GM12878 (cell line): ENCODE results near the gene ODC1. TPM values are rescaled to one million over a fixed set of nuclear protein-coding genes. Genes with fewer than 3 reads are reported as not detected.

Experiments
- ATAC-seq: fragments of 200-7000 bp; cut with Tn5 transposase; 3 replicates; pipeline ENCODE4 v1.9.1; 2020; ENCODE audit warnings: mild to moderate bottlenecking, moderate library complexity
- BruUV-seq: library from RNA; stranded (reverse); fragments of 400-500 nt; replicated peaks from 2 replicates; lab custom pipeline; 2021; lab: Mats Ljungman, UMichigan
- CTCF ChIA-PET: fragments of 300-600 bp; sonication (Branson Sonifier 250); formaldehyde crosslinking; extraction: SDS; loops from one replicate; lab custom pipeline; 2021; ENCODE audit warnings: inconsistent platforms; lab: Yijun Ruan, JAX
- POLR2A ChIA-PET: fragments of 350-600 bp; formaldehyde crosslinking; extraction: SDS; loops from one replicate; lab custom pipeline; 2021; ENCODE audit warnings: inconsistent platforms; lab: Charles Lee
- RAD21 ChIA-PET: fragments of 300-600 bp; sonication (Branson Sonifier 250); formaldehyde crosslinking; loops from one replicate; lab custom pipeline; 2023; ENCODE audit warnings: antibody characterized with exemption; ENCODE audit not compliant: unreplicated experiment; lab: Charles Lee
- SMC1A ChIA-PET: fragments of 300-600 bp; sonication (Branson Sonifier 250); formaldehyde crosslinking; loops from one replicate; lab custom pipeline; 2023; ENCODE audit not compliant: unreplicated experiment, uncharacterized antibody; lab: Charles Lee
- DNase-seq: peaks from one replicate; pipeline ENCODE4 v3.0.0-alpha.2; 2011; ENCODE audit warnings: low read depth, low spot score
- FAIRE-seq: peaks from 3 replicates; lab custom pipeline; 2011; peaks lifted over from hg19 to GRCh38; lab: Jason Lieb, UNC
- H2AFZ ChIP-seq: 2 replicates; pipeline ENCODE4 v1.6.0; 2011; ENCODE audit warnings: low read depth, low read length, control low read depth; ENCODE audit not compliant: control insufficient read depth
- H3K27ac ChIP-seq: 2 replicates; pipeline ENCODE4 v1.5.1; 2011; ENCODE audit warnings: control low read depth; ENCODE audit not compliant: control insufficient read depth, insufficient read depth
- H3K27me3 ChIP-seq, 2 experiments: replicated peaks in 1 of 2; 2 replicates each; pipeline versions ENCODE4 v1.6.0 to v1.6.1; 2011; ENCODE audit warnings: low read length in 1 of 2; ENCODE audit not compliant: control insufficient read depth in 2 of 2, insufficient read depth in 2 of 2
- H3K36me3 ChIP-seq, 2 experiments: 2 replicates each; pipeline ENCODE4 v1.5.1; 2011; ENCODE audit warnings: low read length in 1 of 2; ENCODE audit not compliant: control insufficient read depth in 2 of 2, insufficient read depth in 2 of 2
- H3K4me1 ChIP-seq: 2 replicates; pipeline ENCODE4 v1.6.1; 2011; ENCODE audit warnings: mild to moderate bottlenecking, low read length, moderate library complexity, mixed read lengths; ENCODE audit not compliant: control insufficient read depth, insufficient read depth
- H3K4me2 ChIP-seq: 2 replicates; pipeline ENCODE4 v1.6.0; 2011; ENCODE audit warnings: control low read depth; ENCODE audit not compliant: control insufficient read depth, insufficient read depth
- H3K4me3 ChIP-seq: fragments of 200-600 bp; sonication (generic); 2 replicates; pipeline ENCODE4 v1.5.1; 2016
- H3K79me2 ChIP-seq: 2 replicates; pipeline ENCODE4 v1.6.0; 2011; ENCODE audit warnings: low read length; ENCODE audit not compliant: control insufficient read depth, insufficient read depth
- H3K9ac ChIP-seq: 2 replicates; pipeline ENCODE4 v1.8.0; 2011; ENCODE audit warnings: low read length, control low read depth, mixed read lengths; ENCODE audit not compliant: control insufficient read depth, insufficient read depth
- H3K9me3 ChIP-seq: replicated peaks from 3 replicates; pipeline ENCODE4 v1.5.1; 2011; ENCODE audit warnings: mild to moderate bottlenecking, low read length; ENCODE audit not compliant: control insufficient read depth, insufficient read depth
- H4K20me1 ChIP-seq: 2 replicates; pipeline ENCODE4 v1.6.0; 2011; ENCODE audit not compliant: control insufficient read depth, insufficient read depth
- FOXK2 ChIP-seq: fragments of 450-650 bp; IDR thresholded peaks from 2 replicates; pipeline ENCODE4 v1.6.1; 2017; ENCODE audit warnings: mild to moderate bottlenecking, moderate library complexity
- IKZF1 ChIP-seq: fragments of 450-650 bp; conservative IDR thresholded peaks from 2 replicates; pipeline ENCODE4 v1.6.1; 2017; ENCODE audit warnings: antibody characterized with exemption, mild to moderate bottlenecking
- JUNB ChIP-seq: IDR thresholded peaks from 2 replicates; pipeline ENCODE4 v1.6.1; 2016; ENCODE audit warnings: antibody characterized with exemption, mild to moderate bottlenecking
- NR2C1 ChIP-seq: fragments of 450-650 bp; IDR thresholded peaks from 2 replicates; pipeline ENCODE4 v1.6.1; 2017; ENCODE audit warnings: antibody characterized with exemption, mild to moderate bottlenecking, moderate library complexity
- PML ChIP-seq: IDR thresholded peaks from 2 replicates; pipeline ENCODE4 v1.6.1; 2012; ENCODE audit warnings: low read length, inconsistent platforms
- STAT3 ChIP-seq: IDR thresholded peaks from 2 replicates; pipeline ENCODE4 v1.6.1; 2011; ENCODE audit warnings: low read depth, low read length, improper control_type of control experiment
- ZNF274 ChIP-seq: IDR thresholded peaks from one replicate; pipeline ENCODE4 v1.8.0; 2011; ENCODE audit not compliant: insufficient read length, insufficient read depth
- WGBS: methylation state at CpG from one replicate; pipeline ENCODE4 v1.1.6; 2016; ENCODE audit warnings: low lambda C conversion rate; ENCODE audit not compliant: insufficient replicate concordance, insufficient coverage; ENCODE audit errors: missing lambda C conversion rate; 5-methylcytosine and 5-hydroxymethylcytosine counted together
- in situ Hi-C: fragments of 300-500 bp; cut with MboI; formaldehyde crosslinking; loops from 9 replicates; pipeline ENCODE4 v1.14.3; 2018; ENCODE audit warnings: mixed read lengths
- intact Hi-C: fragments of 100-400 bp; cut with micrococcal nuclease; formaldehyde crosslinking; loops from one replicate; pipeline ENCODE4 v1.14.2; 2022; ENCODE audit not compliant: unreplicated experiment
- polyA plus RNA-seq, 11 experiments: library from polyadenylated mRNA; depleted of rRNA in 4 of 11; unstranded in 6 of 11; stranded (reverse) in 5 of 11; fragments of >200 nt; fragmentation: Nextera tagmentation in 4 of 11; fragmentation: Illumina TruSeq in 1 of 11; extraction: Ambion mirVana in 4 of 11; extraction: Trizol in 1 of 11; gene quantifications; 1 replicate in 1 of 11; 2 replicates in 10 of 11; pipeline versions ENCODE4 v1.2.1 to v1.2.3, GENCODE V29; 2011 to 2016; ENCODE audit warnings: inconsistent platforms in 2 of 11, missing spikeins in 2 of 11, low read depth in 1 of 11
- total RNA-seq, 4 experiments: library from RNA; depleted of rRNA in 3 of 4; stranded (reverse); fragments of >200 nt in 3 of 4; fragmentation: Illumina TruSeq in 1 of 4; extraction: Trizol in 1 of 4; gene quantifications; 2 replicates each; pipeline versions ENCODE4 v1.2.1 to v1.2.3, GENCODE V29; 2013 to 2021
- TF ChIP-seq, protein P1 (sequence below): fragments of 450-650 bp; IDR thresholded peaks from 2 replicates; pipeline ENCODE4 v1.6.1; 2017; ENCODE audit warnings: antibody characterized with exemption, mild to moderate bottlenecking, moderate library complexity
- TF ChIP-seq, protein P2 (sequence below): fragments of 450-650 bp; IDR thresholded peaks from 2 replicates; pipeline ENCODE4 v1.6.1; 2017; ENCODE audit warnings: low read depth, mild to moderate bottlenecking, moderate library complexity

Gene ODC1
- total and polyA plus RNA-seq, 10 of the 15 experiments (the other 5 are each of a cell fraction or from before 2014, with no cell fraction given), result 68.5 to 441 (median 340) TPM

DNA sequence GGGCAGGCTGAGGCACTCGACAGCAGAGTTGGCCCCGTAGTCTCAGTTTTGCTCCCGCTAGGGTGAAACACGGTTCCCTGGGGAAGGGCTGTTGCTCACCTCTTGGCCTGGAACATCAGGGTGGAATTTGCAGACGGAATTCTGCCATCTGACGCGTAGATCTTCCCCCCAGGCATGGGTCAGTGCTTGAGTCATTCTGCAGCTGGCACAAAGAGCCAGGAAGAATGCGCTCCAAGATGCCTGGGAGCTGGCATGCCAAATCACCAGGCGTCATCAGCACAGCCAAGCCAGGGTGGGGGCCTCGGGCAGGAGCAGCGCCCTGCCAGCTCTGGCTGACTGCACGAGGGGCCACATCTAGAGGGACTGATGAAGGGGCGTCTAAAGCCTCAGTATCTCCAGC, 42.7 kb downstream of the ODC1 start:
- ChIA-PET SMC1A (interaction anchor here (7.6 kb wide), 1 partner anchor 24 kb away, joined by 112 read pairs; no protein-coding TSS in a partner anchor), RAD21 (interaction anchor here (1.0 to 5.7 kb wide), 4 partner anchors 25 to 276 kb away, joined by 3 to 181 read pairs (median 66); partner anchors contain the start of gene RRM2), POLR2A (interaction anchor here (5.1 kb wide), 1 partner anchor 41 kb away, joined by 60 read pairs; the partner anchor contains the start of gene ODC1), CTCF (interaction anchor here (0.5 kb wide), 1 partner anchor 155 kb away, joined by 3 read pairs; no protein-coding TSS in a partner anchor)
- H3K4me1 ChIP-seq, result peaks cover 34% of the 10 kb centered on the region
- 88% methylated on average over 13 of the region's 13 CpGs for WGBS
- no peaks in the 10 kb centered on the region for H4K20me1 ChIP-seq
- H3K9ac ChIP-seq, result no peak overlapping the region
- no peaks in the 10 kb centered on the region for H3K9me3 ChIP-seq
- in situ Hi-C loops (no loop called here), intact Hi-C loops (no loop called here)
- H3K4me2 ChIP-seq, result no peak overlapping the region
- FAIRE-seq, result no peak
- no peaks in the 10 kb centered on the region for H3K27me3 ChIP-seq
- TF ChIP-seq ZNF274 (no peak), FOXK2 (no peak), STAT3 (no peak), JUNB (no peak), IKZF1 (no peak), NR2C1 (no peak), PML (no peak)
- TF ChIP-seq, protein P1, sequence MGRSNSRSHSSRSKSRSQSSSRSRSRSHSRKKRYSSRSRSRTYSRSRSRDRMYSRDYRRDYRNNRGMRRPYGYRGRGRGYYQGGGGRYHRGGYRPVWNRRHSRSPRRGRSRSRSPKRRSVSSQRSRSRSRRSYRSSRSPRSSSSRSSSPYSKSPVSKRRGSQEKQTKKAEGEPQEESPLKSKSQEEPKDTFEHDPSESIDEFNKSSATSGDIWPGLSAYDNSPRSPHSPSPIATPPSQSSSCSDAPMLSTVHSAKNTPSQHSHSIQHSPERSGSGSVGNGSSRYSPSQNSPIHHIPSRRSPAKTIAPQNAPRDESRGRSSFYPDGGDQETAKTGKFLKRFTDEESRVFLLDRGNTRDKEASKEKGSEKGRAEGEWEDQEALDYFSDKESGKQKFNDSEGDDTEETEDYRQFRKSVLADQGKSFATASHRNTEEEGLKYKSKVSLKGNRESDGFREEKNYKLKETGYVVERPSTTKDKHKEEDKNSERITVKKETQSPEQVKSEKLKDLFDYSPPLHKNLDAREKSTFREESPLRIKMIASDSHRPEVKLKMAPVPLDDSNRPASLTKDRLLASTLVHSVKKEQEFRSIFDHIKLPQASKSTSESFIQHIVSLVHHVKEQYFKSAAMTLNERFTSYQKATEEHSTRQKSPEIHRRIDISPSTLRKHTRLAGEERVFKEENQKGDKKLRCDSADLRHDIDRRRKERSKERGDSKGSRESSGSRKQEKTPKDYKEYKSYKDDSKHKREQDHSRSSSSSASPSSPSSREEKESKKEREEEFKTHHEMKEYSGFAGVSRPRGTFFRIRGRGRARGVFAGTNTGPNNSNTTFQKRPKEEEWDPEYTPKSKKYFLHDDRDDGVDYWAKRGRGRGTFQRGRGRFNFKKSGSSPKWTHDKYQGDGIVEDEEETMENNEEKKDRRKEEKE, result no peak
- TF ChIP-seq, protein P2, sequence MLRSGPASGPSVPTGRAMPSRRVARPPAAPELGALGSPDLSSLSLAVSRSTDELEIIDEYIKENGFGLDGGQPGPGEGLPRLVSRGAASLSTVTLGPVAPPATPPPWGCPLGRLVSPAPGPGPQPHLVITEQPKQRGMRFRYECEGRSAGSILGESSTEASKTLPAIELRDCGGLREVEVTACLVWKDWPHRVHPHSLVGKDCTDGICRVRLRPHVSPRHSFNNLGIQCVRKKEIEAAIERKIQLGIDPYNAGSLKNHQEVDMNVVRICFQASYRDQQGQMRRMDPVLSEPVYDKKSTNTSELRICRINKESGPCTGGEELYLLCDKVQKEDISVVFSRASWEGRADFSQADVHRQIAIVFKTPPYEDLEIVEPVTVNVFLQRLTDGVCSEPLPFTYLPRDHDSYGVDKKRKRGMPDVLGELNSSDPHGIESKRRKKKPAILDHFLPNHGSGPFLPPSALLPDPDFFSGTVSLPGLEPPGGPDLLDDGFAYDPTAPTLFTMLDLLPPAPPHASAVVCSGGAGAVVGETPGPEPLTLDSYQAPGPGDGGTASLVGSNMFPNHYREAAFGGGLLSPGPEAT, result no peak
- H3K27ac ChIP-seq, result no peak overlapping the region
- no peak for ATAC-seq
- no peaks in the 10 kb centered on the region for H3K79me2 ChIP-seq
- no peak for DNase-seq
- no peak overlapping the region for H3K4me3 ChIP-seq
- no peaks in the 10 kb centered on the region; a peak in 1 of 4 replicates for H3K36me3 ChIP-seq
- H2AFZ ChIP-seq, result no peak overlapping the region
- BruUV-seq, result no TSS peak
